Suppressor macrophage treated with lipopolysaccharide for 4 hours (primary cell): ENCODE data around the gene ANKRD18B.
"Not testable (repeated sequence)": the region's sequence is repeated elsewhere in the genome, so short reads cannot be mapped to it uniquely, and the experiment has no call there.

Experiments
- DNase-seq: peaks from one replicate; pipeline ENCODE4 v3.0.0-alpha.2; 2020

The ANKRD18B gene

DNA sequence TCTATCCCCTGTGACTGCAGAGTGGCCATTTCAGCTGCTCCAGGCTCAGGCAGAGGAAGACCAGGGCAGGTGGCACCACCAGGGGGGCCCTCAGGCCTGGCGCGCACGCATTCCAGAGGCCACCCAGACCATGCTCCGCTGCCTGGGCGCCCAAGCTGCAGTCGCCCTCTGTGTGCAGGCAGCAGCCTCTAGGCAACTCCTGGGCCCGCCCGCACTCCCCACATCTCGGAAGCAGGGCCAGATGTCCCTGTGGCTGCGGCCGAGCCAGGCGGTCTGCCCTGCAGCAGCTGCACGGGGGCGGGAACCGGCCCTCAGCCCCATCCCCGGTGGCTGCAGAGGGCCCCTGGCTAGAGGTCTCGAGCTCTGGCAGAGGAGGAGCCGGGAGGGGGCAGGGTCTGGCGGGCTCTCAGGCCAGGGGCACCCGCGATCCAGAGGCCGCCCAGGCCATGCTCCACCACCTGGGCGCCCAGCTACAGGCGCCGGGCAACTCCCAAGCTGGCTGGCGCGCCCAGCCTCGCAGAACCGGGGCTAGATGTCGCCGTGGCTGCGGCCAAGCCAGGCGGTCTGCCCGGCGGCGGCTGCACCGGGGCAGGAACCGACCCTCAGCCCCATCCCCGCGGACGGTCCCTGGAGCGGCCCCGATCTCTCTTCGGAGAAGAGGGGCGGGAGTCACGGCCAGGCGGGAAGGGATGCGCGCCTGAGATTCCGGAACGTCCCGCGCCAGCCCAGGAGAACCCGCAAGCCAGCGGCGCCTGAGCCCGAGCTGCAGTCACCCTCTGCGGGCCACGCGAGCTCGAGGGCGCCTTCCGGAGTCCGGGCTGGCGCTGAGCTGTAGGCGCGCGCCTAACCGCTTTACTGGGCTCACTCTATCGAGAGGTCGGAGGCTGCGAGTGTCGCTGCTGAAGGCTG is at the start of gene ANKRD18B:
TSS of gene ANKRD18B (plus strand) at position 855 of the 909 bp plus-strand sequence. CDS start 239 bp downstream, outside the sequence.
- peak; percentile 46 for DNase-seq

- DNase-seq: no peak
Observed at GRCh38 chr9:33475357-33475756, 48.7 kb upstream of the ANKRD18B start.

DNA sequence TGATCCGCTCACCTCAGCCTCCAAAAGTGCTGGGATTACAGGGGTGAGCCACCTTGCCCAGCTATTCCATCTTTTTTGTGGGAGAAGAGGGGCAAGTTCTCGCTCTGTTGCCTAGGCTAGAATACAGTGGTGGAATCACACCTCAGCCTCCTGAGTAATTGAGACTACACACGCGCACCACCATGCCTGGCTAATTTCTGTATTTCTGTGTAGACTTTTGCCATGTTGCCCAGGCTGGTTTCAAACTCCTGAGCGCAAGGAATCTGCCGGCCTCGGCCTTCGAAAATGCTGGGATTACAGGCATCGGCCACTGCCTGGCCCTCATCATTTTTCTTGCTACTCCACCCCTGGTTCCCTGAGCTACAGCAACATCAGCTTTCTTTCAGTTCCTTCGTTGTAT is 47.5 kb upstream of the ANKRD18B start:
- no peak for DNase-seq

GRCh38 chr9:33480106-33480505 is 43.9 kb upstream of the ANKRD18B start:
- DNase-seq: no peak

- no peak for DNase-seq
Observed at GRCh38 chr9:33480976-33481375, 43.1 kb upstream of the ANKRD18B start.

GRCh38 chr9:33485312-33485711 is 38.7 kb upstream of the ANKRD18B start:
- not testable (repeated sequence) for DNase-seq

- DNase-seq: no peak
Observed at GRCh38 chr9:33489066-33489465, 35.0 kb upstream of the ANKRD18B start.

GRCh38 chr9:33493819-33494218 is 30.2 kb upstream of the ANKRD18B start:
- DNase-seq: not testable (repeated sequence)

DNA sequence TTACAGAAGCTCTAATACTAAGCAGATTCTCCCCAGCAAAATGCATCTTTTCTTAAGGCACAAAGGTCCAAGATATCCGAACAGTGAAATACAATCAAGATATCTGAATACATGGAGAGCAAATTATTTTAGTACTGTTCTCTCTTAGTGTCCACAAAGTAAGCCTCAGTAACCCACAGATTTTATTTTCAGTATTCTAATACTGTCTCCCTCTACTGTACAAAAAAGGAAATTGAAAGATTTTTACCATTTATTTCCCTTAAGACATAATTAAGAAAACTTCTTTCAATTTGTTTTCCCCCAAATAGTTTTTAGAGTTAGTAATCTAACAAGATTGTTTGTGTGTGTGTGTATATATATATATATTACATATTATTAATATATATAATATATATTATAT is 25.7 kb upstream of the ANKRD18B start:
- DNase-seq: peak; percentile 7

DNA sequence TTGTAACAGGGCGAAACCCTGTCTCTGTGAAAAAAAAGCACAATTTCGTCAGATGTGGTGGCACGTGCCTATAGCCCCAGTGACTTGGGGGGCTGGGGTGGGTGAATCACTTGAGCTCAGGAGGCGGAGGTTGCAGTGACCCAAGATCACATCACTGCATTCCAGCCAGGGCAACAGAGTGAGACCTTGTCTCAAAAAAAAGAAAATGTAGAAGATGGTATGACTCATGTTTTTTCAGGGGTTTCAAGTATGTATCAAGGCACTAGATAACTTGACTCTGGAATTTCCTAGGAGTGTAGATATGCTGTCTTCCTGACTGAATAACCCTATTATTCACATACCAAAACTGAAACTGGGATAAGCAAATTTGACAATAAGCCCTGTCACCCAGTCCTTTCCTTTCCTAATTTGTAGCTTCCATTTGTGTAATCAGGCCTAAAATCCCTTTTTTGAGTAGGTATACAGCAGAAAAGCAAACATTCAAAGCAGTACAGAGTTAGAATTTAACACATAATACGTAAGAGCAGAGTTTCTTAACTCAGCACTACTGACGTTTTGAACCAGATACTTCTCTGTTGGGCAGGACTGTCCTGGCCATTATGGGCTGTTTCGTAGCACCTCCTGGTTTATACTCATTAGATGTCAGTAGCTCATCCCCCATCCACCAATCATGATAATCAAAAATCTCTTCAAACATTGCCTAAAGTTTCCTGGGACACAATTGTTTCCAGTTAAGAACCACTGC is 17.3 kb upstream of the ANKRD18B start:
- peak; percentile 68 for DNase-seq

DNA sequence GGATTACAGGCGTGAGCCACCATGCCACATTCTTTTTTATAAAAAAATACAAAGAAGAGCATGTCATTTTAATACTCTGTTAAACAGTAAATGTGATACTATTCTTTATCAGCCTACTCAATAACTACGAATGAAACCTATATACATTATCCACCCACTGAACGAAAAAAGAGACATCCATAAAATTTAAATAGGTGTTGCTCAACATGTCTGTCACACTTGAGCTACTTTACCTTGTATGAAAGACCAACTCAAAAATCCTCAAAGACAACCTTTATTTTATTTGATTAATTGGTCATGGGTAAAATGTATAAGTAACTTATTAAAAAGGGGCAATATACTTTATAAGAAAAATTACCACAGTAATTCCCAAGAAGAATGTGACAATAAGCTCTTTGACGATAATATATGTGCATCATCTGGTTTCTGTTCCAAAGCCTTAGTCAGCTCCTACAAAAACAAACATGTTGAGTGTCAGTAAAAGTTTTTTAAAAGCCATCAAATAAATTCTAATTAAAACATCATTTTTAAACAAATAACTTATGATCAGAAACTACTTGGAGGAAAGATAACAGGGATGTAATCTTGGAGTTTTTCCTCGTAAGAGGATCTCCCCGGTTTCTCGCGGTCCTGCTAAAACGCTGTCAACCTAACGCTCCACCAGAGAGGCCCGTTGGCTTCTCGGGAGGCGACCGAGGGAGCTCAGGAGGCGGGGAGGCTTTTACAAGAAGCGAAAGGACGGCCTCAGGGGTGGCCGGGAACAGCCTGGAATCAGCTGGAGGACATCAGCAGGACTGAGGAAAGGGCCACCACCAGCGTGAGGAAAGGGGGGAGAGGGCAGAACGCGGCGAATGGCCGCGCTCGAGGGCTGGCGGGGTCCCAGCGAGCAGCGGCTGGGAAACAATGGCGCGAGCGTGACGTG is 13.5 kb upstream of the ANKRD18B start:
- peak; percentile 62 for DNase-seq

- not testable (repeated sequence) for DNase-seq
Observed at GRCh38 chr9:33511184-33511517, 12.9 kb upstream of the ANKRD18B start.

GRCh38 chr9:33512535-33512934 is 11.5 kb upstream of the ANKRD18B start:
- DNase-seq: not testable (repeated sequence)

- DNase-seq: not testable (repeated sequence)
Observed at GRCh38 chr9:33515342-33515995, 8.6 kb upstream of the ANKRD18B start.

DNA sequence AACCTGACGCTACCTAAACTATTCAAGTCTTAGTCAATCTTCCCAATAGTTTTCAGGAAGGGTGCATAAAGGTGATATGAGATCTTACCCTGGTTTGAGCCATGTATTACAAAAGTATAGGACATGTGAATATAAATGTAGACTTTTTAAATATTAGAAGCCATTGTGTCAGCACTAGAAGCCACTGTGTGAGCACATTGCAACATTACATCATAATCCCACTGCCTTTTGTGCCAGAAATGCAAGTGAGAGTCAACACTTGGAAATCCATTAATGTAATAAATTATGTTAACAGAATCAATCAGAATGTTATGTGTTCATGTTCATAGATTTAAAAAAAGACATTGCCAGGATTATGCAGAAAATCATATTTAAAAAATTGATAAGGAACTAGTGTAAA is 7.7 kb upstream of the ANKRD18B start:
- not testable (repeated sequence) for DNase-seq

- peak; percentile 55 for DNase-seq
Observed at GRCh38 chr9:33517373-33517772, 6.7 kb upstream of the ANKRD18B start.

DNA sequence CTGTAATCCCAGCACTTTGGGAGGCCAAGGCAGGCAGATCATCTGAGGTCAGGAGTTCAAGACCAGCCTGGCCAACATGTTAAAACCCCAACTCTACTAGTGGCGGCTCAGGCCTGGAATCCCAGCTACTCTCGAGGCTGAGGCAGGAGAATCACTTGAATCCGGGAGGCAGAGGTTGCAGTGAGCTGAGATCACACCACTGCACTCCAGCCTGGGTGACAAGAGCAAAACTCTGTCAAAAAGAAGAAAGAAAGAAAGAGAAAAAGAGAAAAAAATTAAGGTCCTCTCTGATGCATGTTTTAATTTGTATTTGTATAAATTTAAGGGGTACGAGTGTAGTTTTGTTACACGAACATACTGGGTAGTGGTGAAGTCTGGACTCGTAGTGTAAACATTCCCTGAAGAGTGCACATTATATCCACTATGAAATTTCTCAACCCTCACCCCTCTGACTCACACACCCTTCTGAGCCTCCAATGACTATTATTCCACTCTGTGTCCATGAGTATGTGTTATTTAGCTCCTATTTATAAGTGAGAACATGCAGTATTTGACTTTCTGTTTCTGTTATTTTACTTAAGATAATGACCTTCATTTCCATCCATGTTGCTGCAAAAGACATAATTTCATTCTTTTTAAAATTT is 6.0 kb upstream of the ANKRD18B start:
- peak; percentile 32 for DNase-seq

- not testable (repeated sequence) for DNase-seq
Observed at GRCh38 chr9:33521861-33522260, 2.2 kb upstream of the ANKRD18B start.

GRCh38 chr9:33524306-33524947 is 376 bp downstream of the ANKRD18B start:
- DNase-seq: no peak

GRCh38 chr9:33528069-33528468 is 4.0 kb downstream of the ANKRD18B start:
- DNase-seq: not testable (repeated sequence)

DNA sequence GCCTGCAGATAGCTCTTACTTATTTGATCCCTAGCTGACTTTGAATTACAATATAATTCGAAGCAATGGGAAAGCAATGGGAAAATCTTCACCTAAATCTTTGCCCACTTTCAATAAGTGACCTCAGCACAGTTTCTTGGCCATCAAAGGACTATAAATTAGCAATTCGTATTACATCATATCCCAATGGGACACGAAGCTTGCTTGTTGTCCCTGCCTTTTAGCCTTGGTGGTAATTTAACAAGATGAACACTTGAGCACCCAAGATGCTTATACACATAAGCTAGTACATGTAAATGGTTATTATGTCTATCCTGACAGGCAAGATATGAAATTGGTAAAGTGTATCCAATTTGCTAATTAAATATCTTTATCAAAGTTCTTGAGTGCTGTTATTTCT is 9.9 kb downstream of the ANKRD18B start:
- not testable (repeated sequence) for DNase-seq
